Glomerular visceral epithelial cell (primary cell): ENCODE results near the gene ENTPD1.
"Not testable (repeated sequence)": the region's sequence is repeated elsewhere in the genome, so short reads cannot be mapped to it uniquely, and the experiment has no call there.

Experiments
- DNase-seq: peaks from one replicate; pipeline ENCODE4 v3.0.0-alpha.2; 2016; ENCODE audit errors: extremely low spot score

Gene ENTPD1

GRCh38 chr10:95864906-95865813 is 109.2 kb downstream of the ENTPD1 start:
- peak; percentile 60 for DNase-seq

GRCh38 chr10:95865814-95866466 is 110.0 kb downstream of the ENTPD1 start:
- DNase-seq: no peak

- no peak for DNase-seq
Observed at GRCh38 chr10:95866467-95866842, 110.5 kb downstream of the ENTPD1 start.

- DNase-seq: no peak
Observed at GRCh38 chr10:95867866-95868265, 111.9 kb downstream of the ENTPD1 start.

GRCh38 chr10:95872158-95872711 is 116.3 kb downstream of the ENTPD1 start:
- no peak for DNase-seq

- no peak for DNase-seq
Observed at GRCh38 chr10:95873139-95873538, 117.2 kb downstream of the ENTPD1 start.

GRCh38 chr10:95873651-95874050 is 117.7 kb downstream of the ENTPD1 start:
- no peak for DNase-seq

DNA sequence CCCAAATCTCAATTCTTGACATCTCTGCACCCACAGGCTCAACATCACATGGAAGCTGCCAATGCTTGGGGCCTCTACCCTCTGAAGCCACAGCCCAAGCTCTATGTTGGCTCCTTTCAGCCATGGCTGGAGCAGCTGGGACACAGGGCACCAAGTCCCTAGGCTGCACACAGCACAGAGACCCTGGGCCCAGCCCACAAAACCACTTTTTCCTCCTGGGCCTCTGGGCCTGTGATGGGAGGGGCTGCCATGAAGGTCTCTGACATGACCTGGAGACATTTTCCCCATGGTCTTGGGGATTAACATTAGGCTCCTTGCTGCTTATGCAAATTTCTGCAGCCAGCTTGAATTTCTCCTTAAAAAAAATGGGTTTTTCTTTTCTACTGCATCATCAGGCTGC is 118.8 kb downstream of the ENTPD1 start:
- not testable (repeated sequence) for DNase-seq

- DNase-seq: no peak
Observed at GRCh38 chr10:95876756-95877155, 120.8 kb downstream of the ENTPD1 start.

DNA sequence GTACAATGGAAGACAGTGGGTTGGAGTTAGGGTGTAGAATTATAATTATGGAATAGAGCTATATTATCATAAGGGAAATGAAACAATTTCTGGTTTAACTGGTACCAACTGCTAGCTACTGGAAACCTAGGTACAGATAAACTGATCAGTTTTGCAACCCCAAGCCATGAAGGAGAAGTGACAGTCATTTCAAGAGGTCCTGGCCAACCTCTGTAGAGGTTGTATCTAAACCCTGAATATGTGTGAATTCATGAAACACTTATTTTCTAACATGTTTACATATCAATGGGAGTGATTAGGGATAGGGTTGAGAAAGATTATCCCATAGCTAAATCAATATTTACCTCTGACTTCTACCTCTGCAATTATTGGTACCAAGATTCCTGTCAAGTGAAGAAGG is 121.9 kb downstream of the ENTPD1 start:
- no peak for DNase-seq

- DNase-seq: no peak
Observed at GRCh38 chr10:95880704-95881103, 124.7 kb downstream of the ENTPD1 start.

DNA sequence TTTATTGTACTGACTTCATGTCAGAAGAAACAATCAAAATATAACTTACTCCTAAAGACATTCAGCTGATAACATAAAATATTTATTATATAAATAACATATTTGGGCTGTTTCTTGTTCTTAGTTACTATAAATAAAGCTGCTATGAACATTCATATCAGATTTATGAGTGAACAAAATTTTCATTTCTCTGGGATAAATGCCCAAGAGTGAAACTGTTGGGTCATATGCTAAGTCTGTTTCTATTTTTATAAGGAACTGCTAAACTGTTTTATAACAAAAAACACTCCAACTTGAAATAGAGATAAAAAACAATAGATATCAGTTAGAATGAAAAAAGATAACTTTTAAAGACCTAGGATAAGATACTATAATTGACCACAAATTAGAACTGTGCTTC is 125.4 kb downstream of the ENTPD1 start:
- no peak for DNase-seq

DNA sequence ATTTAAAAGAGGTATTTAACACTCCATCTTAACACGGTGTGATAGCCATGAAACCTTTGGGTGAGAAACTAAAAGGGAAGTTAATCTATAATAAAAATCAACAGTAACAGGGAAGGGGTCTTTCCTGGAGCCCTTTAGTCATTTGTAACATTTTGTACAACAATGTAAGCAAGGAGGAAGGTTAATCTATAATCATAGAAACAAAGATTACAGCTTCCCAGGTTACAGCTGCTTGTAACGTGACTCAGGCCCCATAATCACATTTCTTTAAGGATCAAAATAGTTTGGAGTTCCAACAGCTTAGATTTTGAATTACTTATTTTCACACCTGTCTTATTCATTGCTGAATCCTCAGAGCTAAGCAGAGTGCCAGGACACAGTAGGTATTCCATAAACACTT is 133.9 kb downstream of the ENTPD1 start:
- no peak for DNase-seq

- DNase-seq: no peak
Observed at GRCh38 chr10:95896071-95896850, 140.3 kb downstream of the ENTPD1 start.

DNA sequence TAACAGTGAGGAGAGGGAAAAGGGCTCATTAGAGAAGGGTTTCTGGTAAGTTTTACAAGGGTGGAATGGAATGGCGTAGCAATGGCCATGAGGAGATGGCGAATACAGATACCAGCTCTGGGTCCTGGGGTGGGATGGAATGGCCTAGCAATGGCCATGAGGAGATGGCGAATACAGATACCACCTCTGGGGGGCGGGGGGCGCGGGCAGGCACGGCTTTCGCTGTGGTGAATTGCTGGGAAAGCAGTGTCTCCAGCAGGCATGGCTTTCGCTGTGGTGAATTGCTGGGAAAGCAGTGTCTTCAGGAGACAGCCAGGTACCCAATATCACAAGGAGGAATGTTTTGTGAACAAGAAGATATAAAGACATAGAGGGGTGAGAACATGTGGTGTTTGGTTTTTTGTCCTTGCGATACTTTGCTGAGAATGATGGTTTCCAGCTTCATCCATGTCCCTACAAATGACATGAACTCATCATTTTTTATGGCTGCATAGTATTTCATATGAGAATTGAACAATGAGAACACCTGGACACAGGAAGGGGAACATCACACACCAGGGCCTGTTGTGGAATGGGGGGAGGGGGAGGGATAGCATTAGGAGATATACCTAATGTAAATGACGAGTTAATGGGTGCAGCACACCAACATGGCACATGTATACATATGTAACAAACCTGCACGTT is 150.1 kb downstream of the ENTPD1 start:
- DNase-seq: not testable (repeated sequence)

GRCh38 chr10:95906677-95907455 is 150.9 kb downstream of the ENTPD1 start:
- DNase-seq: peak; percentile 44

DNA sequence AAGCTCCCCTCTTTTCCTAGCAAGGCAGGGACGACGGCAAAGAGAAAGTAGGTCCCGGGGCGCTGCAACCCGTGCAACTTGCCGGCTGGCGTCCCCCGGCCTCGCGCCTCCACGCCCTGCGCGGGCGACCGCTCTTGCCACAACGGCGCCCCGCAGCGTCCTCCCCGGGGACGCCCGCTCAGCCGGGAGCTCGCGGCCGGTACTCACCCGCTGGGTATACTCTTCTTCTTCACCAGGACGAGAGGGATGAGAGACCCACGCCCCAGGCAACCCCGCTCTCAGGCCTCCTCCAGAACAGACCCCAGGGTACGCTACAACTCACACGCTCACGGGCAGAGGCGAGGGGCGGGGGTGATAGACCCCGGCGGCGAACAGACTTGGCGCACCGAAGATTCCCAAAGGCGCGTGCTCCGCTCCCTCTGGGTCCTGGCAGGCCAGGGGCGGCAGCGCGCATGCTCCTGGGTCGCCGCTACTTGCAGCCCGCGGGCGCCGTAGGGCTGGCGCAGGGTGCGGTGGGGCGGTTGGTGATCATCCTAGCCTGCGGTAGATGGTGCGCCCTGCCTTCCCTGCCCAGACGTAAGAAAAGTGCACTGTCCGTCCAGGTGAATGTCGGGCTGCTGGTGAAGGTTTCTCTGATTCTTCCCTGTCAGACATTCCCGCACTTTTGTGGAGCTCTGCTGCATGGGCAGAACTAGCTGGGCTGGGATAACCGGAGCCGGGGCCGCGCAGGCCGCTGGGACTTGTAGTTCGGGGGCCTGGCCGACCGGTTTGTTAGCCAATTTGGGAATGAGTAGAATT is 151.7 kb downstream of the ENTPD1 start, which contains the start of gene CC2D2B:
CC2D2B (plus strand) TSS at position 520 of the 798 bp plus-strand sequence. CDS start 3,349 bp downstream, outside the sequence.
- peak; percentile 77 for DNase-seq

- DNase-seq: no peak
Observed at GRCh38 chr10:95908450-95908849, 152.5 kb downstream of the ENTPD1 start.

- DNase-seq: peak; percentile 10
Observed at GRCh38 chr10:95909561-95909960, 153.6 kb downstream of the ENTPD1 start.

DNA sequence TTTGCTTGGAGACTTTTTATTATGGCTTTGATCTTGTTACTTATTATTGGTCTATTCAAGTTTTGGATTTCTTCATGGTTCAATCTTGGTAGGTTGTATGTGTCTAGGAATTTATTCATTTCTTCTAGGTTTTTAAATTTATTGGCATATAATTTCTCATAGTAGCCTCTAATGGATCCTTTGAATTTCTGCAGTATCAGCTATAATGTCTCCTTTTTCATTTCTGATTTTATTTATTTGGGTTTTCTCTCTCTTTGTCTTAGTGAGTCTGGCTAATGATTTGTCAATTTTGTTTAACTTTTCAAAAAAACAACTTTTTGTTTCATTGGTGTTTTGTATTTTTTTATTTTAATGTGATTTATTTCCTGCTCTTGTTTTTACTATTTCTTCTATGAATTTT is 160.1 kb downstream of the ENTPD1 start:
- not testable (repeated sequence) for DNase-seq
